Naive thymus-derived CD8-positive, alpha-beta T cell (primary cell): Measurements from ENCODE around the gene NR5A2. TPM values are rescaled to one million over a fixed set of nuclear protein-coding genes. Genes with fewer than 3 reads are reported as not detected.

Experiments used
- ATAC-seq, 2 donors: fragments of 150-1000 bp; cut with Tn5 transposase in 1 of 2; sonication (Bioruptor Pico), chemical (Tn5 transposase) in 1 of 2; 1 replicate in 1 of 2; 2 replicates in 1 of 2; pipeline ENCODE4 v1.10.0; 2021; ENCODE audit warnings: mild to moderate bottlenecking in 2 of 2, moderate library complexity in 2 of 2
- POLR2A ChIA-PET: fragments of 350-600 bp; sonication (Branson Sonifier 250); formaldehyde crosslinking; loops from one replicate; lab custom pipeline; 2021; ENCODE audit warnings: antibody characterized with exemption; lab: Charles Lee
- DNase-seq, 10 donors: peaks; one replicate each; pipeline versions ENCODE4 v3.0.0 to v3.0.0-alpha.2; 2020 to 2022
- H3K27ac Mint-ChIP-seq, 10 donors: one replicate each; pipeline ENCODE4 v1.8.0; 2020 to 2022; ENCODE audit warnings: mild to moderate bottlenecking in 10 of 10, mixed read lengths in 10 of 10, moderate library complexity in 4 of 10, inconsistent platforms in 1 of 10
- H3K27me3 Mint-ChIP-seq, 5 donors: one replicate each; pipeline ENCODE4 v1.8.0; 2021 to 2022; ENCODE audit warnings: mixed read lengths in 5 of 5
- H3K36me3 Mint-ChIP-seq, 3 donors: one replicate each; pipeline ENCODE4 v1.8.0; 2020 to 2022; ENCODE audit warnings: mixed read lengths in 3 of 3, mild to moderate bottlenecking in 2 of 3, inconsistent platforms in 1 of 3
- H3K4me1 Mint-ChIP-seq, 4 donors: one replicate each; pipeline ENCODE4 v1.8.0; 2021 to 2022; ENCODE audit warnings: mixed read lengths in 4 of 4
- H3K4me3 Mint-ChIP-seq, 10 donors: one replicate each; pipeline ENCODE4 v1.8.0; 2020 to 2022; ENCODE audit warnings: mild to moderate bottlenecking in 10 of 10, mixed read lengths in 10 of 10, moderate library complexity in 6 of 10, inconsistent platforms in 1 of 10
- H3K9me3 Mint-ChIP-seq, 9 donors: one replicate each; pipeline ENCODE4 v1.8.0; 2020 to 2022; ENCODE audit warnings: mixed read lengths in 9 of 9, mild to moderate bottlenecking in 3 of 9, inconsistent platforms in 1 of 9, moderate library complexity in 1 of 9
- polyA plus RNA-seq, 3 donors: library from polyadenylated mRNA; unstranded; fragments of 300-500 nt; fragmentation: Illumina TruSeq; gene quantifications; one replicate each; pipeline ENCODE4 v1.2.3, GENCODE V29; 2021
- total RNA-seq, 8 experiments: library from RNA in 2 of 8; stranded (reverse) in 2 of 8; gene quantifications; one replicate each; pipeline ENCODE4 v1.2.3 and lab custom pipeline; 2021 to 2026

The NR5A2 gene
- total RNA-seq (not detected), polyA plus RNA-seq (not detected), total RNA-seq (lab: John Stamatoyannopoulos, UW) (0 reads per million in 6 experiments)

- Mint-ChIP-seq H3K4me3 (peak within 1 kb of the TSS in 4 of 10 donors; percentile 61 to 86 (median 75)), H3K36me3 (no peaks in the 10 kb centered on the region), H3K27me3 (peaks cover 19 to 63% (median 49%) of the 10 kb centered on the region in 5 donors)
Observed at GRCh38 chr1:200027264-200027823, at the start of gene NR5A2. Gene NR5A2, plus strand, starts transcription at chr1:200027710. Its CDS starts 138 bp downstream, at chr1:200027848.

GRCh38 chr1:199978408-199978940 is 49.0 kb upstream of the NR5A2 start:
- no peak for ATAC-seq
- POLR2A ChIA-PET: no interaction called here
- Mint-ChIP-seq H3K9me3 (no peaks in the 10 kb centered on the region), H3K27me3 (peaks cover 0 to 16% (median 0%) of the 10 kb centered on the region in 5 donors), H3K4me3 (no peak overlapping the region), H3K4me1 (peaks cover 0 to 7% (median 0%) of the 10 kb centered on the region in 4 donors), H3K36me3 (no peaks in the 10 kb centered on the region), H3K27ac (no peak overlapping the region)
- DNase-seq: no peak

More at GRCh38 chr1:200027264-200027823, at the start of gene NR5A2:
- no peak within 1 kb of the TSS for H3K27ac Mint-ChIP-seq
- H3K9me3 Mint-ChIP-seq: no peaks in the 10 kb centered on the region
- POLR2A ChIA-PET: no interaction called here
- DNase-seq (no peak), ATAC-seq (no peak)
- peaks cover 0 to 16% (median 8%) of the 10 kb centered on the region in 4 donors for H3K4me1 Mint-ChIP-seq

- POLR2A ChIA-PET: interaction anchor here (0.6 kb wide), 1 partner anchor 55 kb away, joined by 4 read pairs; no protein-coding TSS in a partner anchor
- no peaks in the 10 kb centered on the region for H3K9me3 Mint-ChIP-seq
- peaks cover 0 to 7% (median 0%) of the 10 kb centered on the region in 4 donors for H3K4me1 Mint-ChIP-seq
- no peaks in the 10 kb centered on the region for H3K36me3 Mint-ChIP-seq
- ATAC-seq (no peak), DNase-seq (no peak)
- H3K27ac Mint-ChIP-seq: no peak overlapping the region
- H3K4me3 Mint-ChIP-seq: no peak overlapping the region
- peaks cover 0 to 14% (median 0%) of the 10 kb centered on the region in 5 donors for H3K27me3 Mint-ChIP-seq
Observed at GRCh38 chr1:199979071-199979470, 48.4 kb upstream of the NR5A2 start.

- Mint-ChIP-seq H3K36me3 (no peaks in the 10 kb centered on the region), H3K4me1 (peaks cover 0 to 7% (median 0%) of the 10 kb centered on the region in 4 donors), H3K4me3 (no peak overlapping the region), H3K27me3 (peaks cover 0 to 8% (median 0%) of the 10 kb centered on the region in 5 donors), H3K27ac (no peak overlapping the region), H3K9me3 (no peaks in the 10 kb centered on the region)
- DNase-seq: no peak
- no peak for ATAC-seq
- POLR2A ChIA-PET: no interaction called here
Observed at GRCh38 chr1:199981584-199981983, 45.9 kb upstream of the NR5A2 start.

- POLR2A ChIA-PET: no interaction called here
- DNase-seq: no peak
- Mint-ChIP-seq H3K9me3 (no peaks in the 10 kb centered on the region), H3K4me3 (no peak overlapping the region), H3K27ac (no peak overlapping the region), H3K27me3 (peaks cover 0 to 7% (median 0%) of the 10 kb centered on the region in 5 donors), H3K36me3 (no peaks in the 10 kb centered on the region), H3K4me1 (peaks cover 0 to 6% (median 0%) of the 10 kb centered on the region in 4 donors)
- ATAC-seq: no peak
Observed at GRCh38 chr1:199982606-199983005, 44.9 kb upstream of the NR5A2 start.

- POLR2A ChIA-PET: no interaction called here
Observed at GRCh38 chr1:199983531-199983930, 44.0 kb upstream of the NR5A2 start.

GRCh38 chr1:199995096-199995685 is 32.3 kb upstream of the NR5A2 start:
- DNase-seq (no peak), ATAC-seq (no peak)
- Mint-ChIP-seq H3K9me3 (no peaks in the 10 kb centered on the region), H3K27me3 (peaks cover 0 to 11% (median 5%) of the 10 kb centered on the region in 5 donors), H3K36me3 (no peaks in the 10 kb centered on the region), H3K4me1 (no peaks in the 10 kb centered on the region), H3K4me3 (no peak overlapping the region), H3K27ac (no peak overlapping the region)
- POLR2A ChIA-PET: no interaction called here

More at GRCh38 chr1:199983531-199983930, 44.0 kb upstream of the NR5A2 start:
- DNase-seq (no peak), ATAC-seq (no peak)
- Mint-ChIP-seq H3K27me3 (peaks cover 0 to 5% (median 0%) of the 10 kb centered on the region in 5 donors), H3K4me1 (peaks cover 0 to 3% (median 0%) of the 10 kb centered on the region in 4 donors), H3K4me3 (no peak overlapping the region), H3K27ac (no peak overlapping the region), H3K36me3 (no peaks in the 10 kb centered on the region), H3K9me3 (no peaks in the 10 kb centered on the region)

GRCh38 chr1:200005165-200005564 is 22.3 kb upstream of the NR5A2 start:
- H3K27me3 Mint-ChIP-seq: peaks cover 0 to 9% (median 2%) of the 10 kb centered on the region in 5 donors
- no peaks in the 10 kb centered on the region for H3K9me3 Mint-ChIP-seq
- POLR2A ChIA-PET: no interaction called here

GRCh38 chr1:200006711-200007110 is 20.8 kb upstream of the NR5A2 start:
- Mint-ChIP-seq H3K9me3 (no peaks in the 10 kb centered on the region), H3K27ac (no peak overlapping the region), H3K36me3 (no peaks in the 10 kb centered on the region), H3K27me3 (peaks cover 0 to 14% (median 2%) of the 10 kb centered on the region in 5 donors), H3K4me1 (no peaks in the 10 kb centered on the region), H3K4me3 (no peak overlapping the region)
- ATAC-seq (no peak), DNase-seq (no peak)
- POLR2A ChIA-PET: interaction anchor here (0.7 kb wide), 1 partner anchor 503 kb away, joined by 5 read pairs; no protein-coding TSS in a partner anchor

More at GRCh38 chr1:200005165-200005564, 22.3 kb upstream of the NR5A2 start:
- Mint-ChIP-seq H3K4me1 (no peaks in the 10 kb centered on the region), H3K27ac (no peak overlapping the region), H3K36me3 (no peaks in the 10 kb centered on the region), H3K4me3 (no peak overlapping the region)
- ATAC-seq: no peak
- no peak for DNase-seq

GRCh38 chr1:200015811-200016210 is 11.7 kb upstream of the NR5A2 start:
- DNase-seq: no peak
- H3K4me3 Mint-ChIP-seq: no peak overlapping the region
- no peak overlapping the region for H3K27ac Mint-ChIP-seq
- ATAC-seq: no peak
- H3K4me1 Mint-ChIP-seq: no peaks in the 10 kb centered on the region
- peaks cover 0 to 22% (median 13%) of the 10 kb centered on the region in 5 donors for H3K27me3 Mint-ChIP-seq
- no peaks in the 10 kb centered on the region for H3K36me3 Mint-ChIP-seq
- POLR2A ChIA-PET: no interaction called here
- H3K9me3 Mint-ChIP-seq: peaks cover 0 to 2% (median 0%) of the 10 kb centered on the region in 9 donors

- Mint-ChIP-seq H3K9me3 (no peaks in the 10 kb centered on the region), H3K4me1 (no peaks in the 10 kb centered on the region), H3K4me3 (no peak overlapping the region), H3K27ac (no peak overlapping the region), H3K27me3 (peaks cover 7 to 24% (median 18%) of the 10 kb centered on the region in 5 donors), H3K36me3 (no peaks in the 10 kb centered on the region)
- POLR2A ChIA-PET: no interaction called here
- ATAC-seq: no peak
- no peak for DNase-seq
Observed at GRCh38 chr1:200021577-200022238, 5.8 kb upstream of the NR5A2 start.

- Mint-ChIP-seq H3K36me3 (no peaks in the 10 kb centered on the region), H3K9me3 (no peaks in the 10 kb centered on the region), H3K4me3 (no peak overlapping the region), H3K27me3 (peaks cover 10 to 29% (median 23%) of the 10 kb centered on the region in 5 donors), H3K27ac (no peak overlapping the region), H3K4me1 (no peaks in the 10 kb centered on the region)
- ATAC-seq (no peak), DNase-seq (no peak)
- POLR2A ChIA-PET: no interaction called here
Observed at GRCh38 chr1:200022239-200022804, 5.2 kb upstream of the NR5A2 start.
